Immature natural killer cell (primary cell): Measurements from ENCODE around the gene RAI14. TPM values are rescaled to one million over a fixed set of nuclear protein-coding genes. Genes with fewer than 3 reads are reported as not detected.

ENCODE experiments used
- DNase-seq, 3 donors: peaks; one replicate each; pipeline ENCODE4 v3.0.0; 2022; ENCODE audit warnings: mixed read lengths in 1 of 3
- H3K27ac Mint-ChIP-seq, 6 donors: one replicate each; pipeline ENCODE4 v1.8.0; 2020; ENCODE audit warnings: mixed read lengths in 6 of 6, mild to moderate bottlenecking in 5 of 6, inconsistent platforms in 4 of 6, moderate library complexity in 3 of 6
- H3K27me3 Mint-ChIP-seq, 3 donors: one replicate each; pipeline ENCODE4 v1.8.0; 2020 to 2021; ENCODE audit warnings: low read depth in 3 of 3, mild to moderate bottlenecking in 3 of 3, mixed read lengths in 3 of 3, moderate library complexity in 3 of 3, inconsistent platforms in 1 of 3
- H3K36me3 Mint-ChIP-seq, 3 donors: one replicate each; pipeline ENCODE4 v1.8.0; 2020; ENCODE audit warnings: mixed read lengths in 3 of 3, inconsistent platforms in 2 of 3, mild to moderate bottlenecking in 2 of 3
- H3K4me1 Mint-ChIP-seq, 2 donors: one replicate each; pipeline ENCODE4 v1.8.0; 2020; ENCODE audit warnings: inconsistent platforms in 2 of 2, mild to moderate bottlenecking in 2 of 2, mixed read lengths in 2 of 2, moderate library complexity in 1 of 2
- H3K4me3 Mint-ChIP-seq, 5 donors: one replicate each; pipeline ENCODE4 v1.8.0; 2020; ENCODE audit warnings: mild to moderate bottlenecking in 5 of 5, mixed read lengths in 5 of 5, inconsistent platforms in 3 of 5, moderate library complexity in 3 of 5
- H3K9me3 Mint-ChIP-seq, 6 donors: one replicate each; pipeline ENCODE4 v1.8.0; 2020; ENCODE audit warnings: mild to moderate bottlenecking in 6 of 6, mixed read lengths in 6 of 6, inconsistent platforms in 4 of 6, moderate library complexity in 3 of 6
- polyA plus RNA-seq, 3 donors: library from polyadenylated mRNA; unstranded; fragments of 300-500 nt; fragmentation: Illumina TruSeq; gene quantifications; one replicate each; pipeline ENCODE4 v1.2.3, GENCODE V29; 2021

The RAI14 gene
- 1 to 10 TPM in 1 of 3 donors, under 1 TPM in 1, not detected in 1; 0.97 to 6.6 TPM for polyA plus RNA-seq

DNA sequence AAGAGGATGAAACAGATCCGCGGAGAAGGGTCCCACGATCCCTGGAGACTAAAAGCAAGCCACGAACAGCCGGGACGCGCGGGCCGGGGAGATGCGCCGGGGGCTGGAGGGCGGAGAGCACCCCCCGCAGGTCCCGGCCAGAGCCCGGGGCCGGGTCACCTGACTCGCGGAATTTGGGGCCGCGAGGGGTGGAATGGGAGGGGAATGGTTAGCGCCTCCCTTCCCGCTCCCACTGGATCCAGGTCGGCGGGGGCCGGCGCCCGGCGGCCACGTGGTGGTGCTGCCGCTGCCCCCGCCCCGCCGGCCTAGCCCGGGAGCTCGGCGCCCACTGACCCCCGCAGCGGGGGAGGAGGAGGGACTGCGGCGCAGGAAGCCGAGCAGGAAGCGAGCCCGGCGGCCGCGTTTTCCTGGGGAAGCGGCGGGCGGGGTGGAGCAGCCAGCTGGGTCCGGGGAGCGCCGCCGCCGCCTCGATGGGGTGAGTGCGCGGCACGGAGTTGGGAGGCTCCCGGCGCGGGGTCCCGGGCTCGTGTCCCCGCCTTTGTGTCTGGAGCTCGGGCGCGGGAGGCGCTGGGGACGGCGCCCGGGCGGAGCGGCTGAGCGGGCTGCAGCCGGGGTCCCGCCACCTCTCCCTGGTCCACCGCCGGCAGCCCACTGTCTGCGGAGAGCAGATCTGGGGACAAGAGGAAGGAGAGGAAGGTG, at the start of gene RAI14:
Gene RAI14, plus strand, starts transcription at position 328 of the 699 bp plus-strand sequence. CDS start 30,592 bp downstream, outside the sequence.
- peak in 2 of 3 donors; percentile 36 to 39 for DNase-seq
- Mint-ChIP-seq H3K27ac (peak within 1 kb of the TSS in 4 of 6 donors; percentile 43 to 92 (median 86)), H3K9me3 (no peaks in the 10 kb centered on the region), H3K36me3 (no peaks in the 10 kb centered on the region), H3K4me3 (peak within 1 kb of the TSS; percentile 91 to 97 (median 93)), H3K27me3 (peaks cover 2 to 30% (median 13%) of the 10 kb centered on the region in 3 donors), H3K4me1 (peaks cover 19 to 28% of the 10 kb centered on the region in 2 donors)

DNA sequence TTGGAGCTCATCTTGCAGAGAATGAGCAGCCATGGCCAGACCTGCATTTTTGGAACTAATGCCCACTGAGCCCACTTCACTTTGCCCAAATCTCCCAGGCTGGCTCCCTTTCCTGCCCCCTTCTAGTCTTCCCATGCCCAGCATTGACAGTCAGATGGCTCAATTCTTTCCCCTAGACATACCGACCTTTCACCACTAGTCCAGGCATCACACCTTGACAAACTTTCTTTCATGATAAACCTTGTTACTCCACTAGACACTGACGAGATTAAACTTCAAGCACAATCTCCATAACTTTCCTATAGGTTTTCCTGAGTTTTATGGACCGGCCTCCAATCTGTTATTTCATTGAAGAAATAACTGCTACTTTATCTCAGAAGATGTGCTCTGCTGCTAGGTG, 47.8 kb upstream of the RAI14 start:
- peaks cover 0 to 5% of the 10 kb centered on the region in 2 donors for H3K4me1 Mint-ChIP-seq
- no peaks in the 10 kb centered on the region for H3K9me3 Mint-ChIP-seq
- H3K4me3 Mint-ChIP-seq: no peak overlapping the region
- H3K27ac Mint-ChIP-seq: no peak overlapping the region
- H3K36me3 Mint-ChIP-seq: no peaks in the 10 kb centered on the region
- no peak for DNase-seq
- H3K27me3 Mint-ChIP-seq: peaks cover 0 to 8% (median 3%) of the 10 kb centered on the region in 3 donors

DNA sequence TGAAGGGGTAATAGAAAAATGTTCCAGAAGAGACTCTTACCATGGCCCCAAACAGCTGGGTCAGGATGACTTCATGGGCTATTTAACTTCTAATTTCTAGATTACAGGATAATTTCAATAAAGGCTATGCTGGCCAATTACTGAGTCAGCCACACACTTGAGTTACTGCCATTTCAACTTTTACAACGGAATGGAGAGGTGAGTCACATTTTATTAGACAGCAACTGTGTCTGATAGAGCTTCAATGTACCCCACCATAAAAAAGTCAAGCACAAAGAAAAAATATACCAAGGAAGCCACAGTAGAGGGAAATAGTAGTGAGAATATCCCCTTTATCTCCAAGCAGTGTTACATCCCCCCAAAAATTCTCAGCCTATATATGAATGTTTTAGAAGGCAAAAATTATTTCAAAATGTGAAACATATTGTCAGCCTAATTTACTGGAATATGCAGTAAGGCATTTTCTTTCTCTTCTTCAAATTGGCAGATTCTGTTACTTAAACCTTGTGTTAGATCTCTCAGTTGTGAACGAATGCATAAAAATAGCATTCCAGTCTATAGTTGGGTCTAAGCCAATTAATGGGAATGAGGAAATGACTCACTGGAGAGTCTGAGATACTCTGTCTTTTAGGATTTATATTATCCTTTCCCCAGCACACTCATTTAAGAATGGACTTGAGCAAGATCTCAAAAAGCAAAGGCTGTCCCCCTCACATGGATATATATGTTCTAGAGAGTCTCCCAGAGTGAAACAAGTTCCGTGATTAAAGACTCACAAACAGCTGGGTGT, 47.1 kb upstream of the RAI14 start:
- Mint-ChIP-seq H3K4me1 (peaks cover 0 to 5% of the 10 kb centered on the region in 2 donors), H3K9me3 (no peaks in the 10 kb centered on the region), H3K27me3 (peaks cover 0 to 8% (median 3%) of the 10 kb centered on the region in 3 donors), H3K36me3 (no peaks in the 10 kb centered on the region), H3K4me3 (no peak overlapping the region), H3K27ac (no peak overlapping the region)
- no peak for DNase-seq

DNA sequence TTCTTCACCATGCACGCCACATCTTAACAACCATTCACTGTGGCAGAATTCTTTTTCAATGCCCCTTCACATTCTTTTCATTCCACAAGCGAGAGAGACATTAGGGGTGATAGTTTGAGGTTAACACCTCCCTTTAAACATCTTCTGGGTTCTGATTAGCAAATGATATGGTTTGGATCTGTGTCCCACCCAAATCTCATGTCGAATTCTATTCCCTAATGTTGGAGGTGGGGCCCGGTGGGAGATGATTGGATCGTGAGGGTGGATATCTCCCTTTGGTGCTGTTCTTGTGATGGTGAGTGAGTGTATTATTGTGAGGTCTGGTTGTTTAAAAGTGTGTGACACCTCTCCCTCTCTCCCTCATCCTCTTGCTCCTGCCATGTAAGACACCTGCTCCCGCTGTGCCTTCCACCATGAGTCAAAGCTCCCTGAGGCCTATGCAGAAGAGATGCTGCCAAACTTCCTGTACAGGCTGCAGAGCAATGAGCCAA, 46.1 kb upstream of the RAI14 start:
- Mint-ChIP-seq H3K4me3 (no peak overlapping the region), H3K27ac (no peak overlapping the region), H3K4me1 (no peaks in the 10 kb centered on the region), H3K27me3 (peaks cover 0 to 8% (median 3%) of the 10 kb centered on the region in 3 donors), H3K36me3 (no peaks in the 10 kb centered on the region), H3K9me3 (no peaks in the 10 kb centered on the region)
- DNase-seq: no peak

DNA sequence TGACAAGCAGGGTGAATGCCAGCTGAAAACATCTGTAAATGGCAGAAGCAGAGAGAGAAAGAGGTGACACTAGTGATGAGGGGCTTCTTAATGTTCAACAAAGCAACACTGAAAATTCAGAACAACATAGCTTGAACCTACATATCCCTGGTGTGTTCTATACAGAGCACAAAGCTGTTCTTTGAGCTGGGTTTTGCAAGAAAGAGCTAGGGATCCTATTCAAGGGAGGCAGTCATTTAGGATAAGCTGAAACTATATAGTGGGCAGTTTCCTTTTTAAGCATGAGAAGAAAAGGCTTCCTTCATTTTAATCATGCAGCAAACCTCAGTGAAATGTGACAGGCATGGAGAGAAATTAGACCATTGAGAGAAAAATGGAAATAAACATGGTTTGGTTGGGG, 45.6 kb upstream of the RAI14 start:
- peaks cover 0 to 8% (median 3%) of the 10 kb centered on the region in 3 donors for H3K27me3 Mint-ChIP-seq
- no peak overlapping the region for H3K4me3 Mint-ChIP-seq
- DNase-seq: no peak
- no peaks in the 10 kb centered on the region for H3K36me3 Mint-ChIP-seq
- no peaks in the 10 kb centered on the region for H3K4me1 Mint-ChIP-seq
- H3K9me3 Mint-ChIP-seq: no peaks in the 10 kb centered on the region
- H3K27ac Mint-ChIP-seq: peak overlapping the region in 1 of 6 donors; percentile 7

DNA sequence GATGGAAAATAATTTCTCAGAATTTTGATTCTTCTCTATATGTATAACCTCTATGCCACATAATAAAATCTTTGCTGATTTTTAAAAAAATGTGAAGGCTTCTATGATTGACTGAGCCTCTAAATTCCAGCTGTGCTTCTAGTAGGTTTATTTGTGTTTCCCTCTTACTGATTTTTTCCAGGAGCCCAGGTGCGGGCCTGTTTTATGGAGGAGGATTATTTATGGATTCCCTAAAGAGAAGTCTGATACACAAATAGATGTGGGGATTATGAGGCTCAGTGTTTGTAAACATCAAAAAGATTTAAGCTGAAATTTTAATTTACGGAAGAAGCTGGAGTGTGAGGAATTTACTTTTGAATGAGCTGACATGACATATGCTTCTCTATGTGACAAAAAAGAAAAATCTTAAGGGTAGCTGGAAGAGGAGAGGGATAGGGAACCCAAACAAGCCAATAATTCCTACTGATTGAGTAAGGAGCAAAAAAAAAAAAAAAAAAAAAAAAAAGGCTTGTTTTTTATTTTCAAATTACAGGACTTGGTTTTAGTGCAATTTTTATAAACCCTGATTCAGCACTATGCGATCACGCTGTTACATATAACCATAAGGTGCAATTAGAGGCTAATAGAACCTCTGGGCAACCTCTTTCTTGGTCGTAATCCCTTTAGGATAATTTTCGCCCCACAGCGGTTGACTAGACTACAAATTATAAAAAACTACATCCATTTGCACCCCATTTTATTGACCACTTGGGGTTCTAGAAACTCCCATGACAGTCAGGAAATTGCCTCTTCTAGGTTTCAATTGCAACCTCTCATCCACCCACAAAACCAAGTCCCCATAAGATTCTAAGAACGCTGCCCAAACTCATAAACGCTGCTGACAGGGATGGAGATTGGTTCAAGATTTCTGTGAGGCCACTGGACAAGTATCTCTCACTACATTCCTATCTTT, 44.4 kb upstream of the RAI14 start:
- H3K27me3 Mint-ChIP-seq: peaks cover 0 to 10% (median 3%) of the 10 kb centered on the region in 3 donors
- H3K4me1 Mint-ChIP-seq: no peaks in the 10 kb centered on the region
- no peaks in the 10 kb centered on the region for H3K9me3 Mint-ChIP-seq
- H3K27ac Mint-ChIP-seq: no peak overlapping the region
- H3K4me3 Mint-ChIP-seq: no peak overlapping the region
- H3K36me3 Mint-ChIP-seq: no peaks in the 10 kb centered on the region
- DNase-seq: no peak

DNA sequence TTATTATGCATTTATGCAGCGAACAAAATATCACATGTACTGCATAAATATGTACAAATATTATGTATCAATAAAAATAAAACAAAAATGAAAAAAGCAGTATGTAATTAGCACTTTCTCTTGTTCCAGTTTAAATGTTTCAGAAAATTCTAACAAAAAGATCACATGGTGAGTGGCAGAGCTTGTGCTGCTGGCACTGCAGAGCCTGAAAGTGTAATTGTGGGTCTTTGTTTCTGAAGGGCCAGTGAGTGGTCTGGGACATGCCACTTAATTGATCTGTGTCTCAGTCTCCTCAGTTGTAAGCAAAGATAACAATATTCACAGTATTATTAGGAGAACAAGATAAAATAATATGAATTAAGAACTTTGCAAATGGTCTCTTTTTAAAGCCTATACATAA, 39.5 kb upstream of the RAI14 start:
- no peak for DNase-seq
- Mint-ChIP-seq H3K4me3 (no peak overlapping the region), H3K27ac (no peak overlapping the region), H3K27me3 (peaks cover 0 to 6% (median 0%) of the 10 kb centered on the region in 3 donors), H3K4me1 (no peaks in the 10 kb centered on the region), H3K36me3 (no peaks in the 10 kb centered on the region), H3K9me3 (no peaks in the 10 kb centered on the region)

DNA sequence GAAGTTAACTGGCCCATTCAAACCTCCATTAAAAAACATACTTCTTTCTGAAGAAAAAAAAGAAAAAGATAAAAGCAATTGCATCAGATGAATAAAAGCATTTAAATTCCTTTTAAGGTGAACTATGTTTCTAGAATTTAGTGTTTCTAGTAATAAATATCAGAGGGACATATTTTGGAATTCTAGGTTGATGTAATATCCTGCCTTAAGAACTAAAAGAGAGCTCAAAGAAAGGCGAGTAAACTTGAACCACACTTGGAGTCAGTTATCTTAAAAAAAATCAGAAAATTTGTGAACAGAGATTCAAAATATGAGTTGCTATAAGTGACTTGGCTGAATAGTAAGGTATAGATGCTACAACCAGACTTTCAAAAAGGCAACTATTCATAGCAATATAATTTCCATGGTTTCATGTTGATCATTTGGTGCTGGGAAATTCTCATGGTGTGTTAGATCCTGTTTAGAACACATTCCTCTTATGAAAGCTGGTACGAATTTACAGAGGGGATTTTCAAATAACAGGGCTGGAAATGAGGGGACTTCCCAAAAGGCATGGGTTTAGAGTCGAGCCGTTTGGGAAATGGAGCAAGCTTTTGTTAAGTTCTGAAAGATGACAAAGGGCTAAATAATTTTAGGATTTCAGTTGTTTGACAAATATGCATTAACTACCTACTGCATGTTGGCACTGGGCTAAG, 37.6 kb upstream of the RAI14 start:
- Mint-ChIP-seq H3K27ac (no peak overlapping the region), H3K9me3 (no peaks in the 10 kb centered on the region), H3K27me3 (peaks cover 0 to 3% (median 0%) of the 10 kb centered on the region in 3 donors), H3K36me3 (no peaks in the 10 kb centered on the region), H3K4me3 (no peak overlapping the region), H3K4me1 (no peaks in the 10 kb centered on the region)
- no peak for DNase-seq

DNA sequence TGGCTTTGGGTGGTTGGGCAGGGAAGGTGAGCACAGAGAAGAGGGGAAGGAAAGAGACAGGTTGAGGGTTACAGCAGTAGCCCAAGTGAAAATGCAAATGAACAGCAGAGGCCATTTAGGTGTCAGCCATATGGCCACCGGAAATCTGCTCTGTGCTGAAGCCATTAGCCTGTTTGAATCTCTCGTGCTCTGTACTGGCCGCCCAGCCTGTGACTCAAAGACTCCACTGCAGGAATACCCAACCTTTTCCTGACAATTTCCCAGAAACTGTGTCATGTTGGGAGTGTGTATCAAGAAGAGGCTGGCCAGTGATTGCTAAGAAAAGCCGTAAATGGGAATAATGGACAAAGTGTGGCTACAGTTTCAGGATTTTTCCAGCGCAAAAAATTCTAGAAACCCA, 35.9 kb upstream of the RAI14 start:
- no peak overlapping the region for H3K4me3 Mint-ChIP-seq
- no peaks in the 10 kb centered on the region for H3K9me3 Mint-ChIP-seq
- H3K27me3 Mint-ChIP-seq: peaks cover 0 to 3% (median 1%) of the 10 kb centered on the region in 3 donors
- H3K36me3 Mint-ChIP-seq: no peaks in the 10 kb centered on the region
- no peak for DNase-seq
- no peak overlapping the region for H3K27ac Mint-ChIP-seq
- H3K4me1 Mint-ChIP-seq: no peaks in the 10 kb centered on the region

DNA sequence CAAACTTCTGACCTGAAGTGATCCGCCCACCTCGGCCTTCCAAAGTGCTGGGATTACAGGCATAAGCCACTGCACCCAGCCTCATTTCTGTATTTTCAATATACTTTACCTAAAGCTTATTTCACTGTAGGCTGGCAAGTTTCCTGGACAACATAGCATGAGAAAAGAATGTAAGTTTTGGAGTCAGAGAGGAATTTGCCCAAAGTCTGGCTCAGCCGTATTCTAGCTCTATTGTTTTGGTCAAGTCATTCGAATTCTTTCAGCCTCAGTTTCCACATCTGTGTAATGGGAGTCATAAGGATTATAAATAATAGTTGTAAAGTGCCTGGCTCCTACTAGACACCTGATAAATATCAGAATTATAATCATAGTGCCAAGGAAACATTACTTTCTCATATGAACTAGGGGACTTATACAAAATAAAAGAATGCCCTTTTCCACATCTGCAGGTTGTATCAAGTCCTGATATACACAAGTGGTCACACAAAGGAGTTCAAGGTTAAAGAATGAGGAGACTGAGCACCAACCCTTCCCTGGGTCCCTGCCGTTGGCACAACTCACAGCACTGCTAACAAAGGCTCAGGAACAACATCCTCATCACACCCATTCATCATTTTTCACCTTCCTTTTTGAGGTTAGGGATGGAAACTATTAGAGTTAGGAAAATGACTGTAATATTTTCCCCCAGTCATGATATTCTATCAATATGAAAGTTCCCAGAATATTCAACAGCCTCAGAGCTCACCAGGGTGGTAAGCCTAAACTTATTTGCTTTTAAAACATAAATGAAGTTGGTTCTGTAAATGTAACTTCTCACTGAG, 34.6 kb upstream of the RAI14 start:
- H3K4me1 Mint-ChIP-seq: no peaks in the 10 kb centered on the region

DNA sequence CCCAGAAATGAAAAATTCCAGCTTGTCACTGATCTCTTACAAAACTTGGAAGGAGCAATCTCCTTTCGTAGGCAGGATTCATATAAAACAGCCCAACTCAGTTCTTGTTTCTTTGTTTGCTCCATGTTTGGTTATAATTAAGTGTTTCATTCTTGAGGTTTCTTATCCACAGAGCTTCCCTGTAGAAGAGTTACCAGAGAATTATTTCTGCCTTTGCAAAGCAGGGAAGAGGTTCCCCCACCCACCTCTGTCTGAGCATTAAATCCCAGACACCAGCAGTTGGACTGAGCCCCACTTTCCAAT, 34.1 kb upstream of the RAI14 start:
- H3K4me3 Mint-ChIP-seq: no peak overlapping the region
- no peaks in the 10 kb centered on the region for H3K36me3 Mint-ChIP-seq
- no peaks in the 10 kb centered on the region for H3K9me3 Mint-ChIP-seq
- DNase-seq: no peak
- H3K27ac Mint-ChIP-seq: no peak overlapping the region
- no peaks in the 10 kb centered on the region for H3K4me1 Mint-ChIP-seq
- H3K27me3 Mint-ChIP-seq: peaks cover 0 to 1% (median 0%) of the 10 kb centered on the region in 3 donors

More for the DNA sequence above, 34.6 kb upstream of the RAI14 start:
- no peak overlapping the region for H3K27ac Mint-ChIP-seq
- H3K36me3 Mint-ChIP-seq: no peaks in the 10 kb centered on the region
- no peak for DNase-seq
- peaks cover 0 to 1% (median 0%) of the 10 kb centered on the region in 3 donors for H3K27me3 Mint-ChIP-seq
- no peak overlapping the region for H3K4me3 Mint-ChIP-seq
- no peaks in the 10 kb centered on the region for H3K9me3 Mint-ChIP-seq

DNA sequence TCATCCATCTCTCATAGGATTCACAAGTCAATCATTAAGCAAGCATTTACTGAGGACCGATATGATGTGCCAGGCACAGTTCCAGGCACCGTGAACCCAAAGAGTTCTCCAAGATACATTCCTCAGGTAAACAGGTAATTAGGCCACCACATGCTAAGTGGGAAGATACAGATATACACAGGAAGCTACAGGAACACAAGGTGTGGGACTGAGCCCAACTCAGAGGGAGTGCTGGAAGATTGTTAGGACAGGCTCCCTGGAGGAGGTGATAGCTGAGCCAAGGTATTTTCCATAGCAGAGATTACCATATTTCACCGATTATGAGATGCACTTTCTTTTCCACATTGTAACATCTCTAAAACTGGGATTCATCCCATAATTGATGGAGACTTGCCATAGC, 31.4 kb upstream of the RAI14 start:
- H3K27me3 Mint-ChIP-seq: peaks cover 0 to 1% (median 0%) of the 10 kb centered on the region in 3 donors

More for the DNA sequence above, 31.4 kb upstream of the RAI14 start:
- no peak for DNase-seq
- Mint-ChIP-seq H3K4me3 (no peak overlapping the region), H3K4me1 (no peaks in the 10 kb centered on the region), H3K9me3 (peaks cover 0 to 2% (median 0%) of the 10 kb centered on the region in 6 donors), H3K27ac (no peak overlapping the region), H3K36me3 (no peaks in the 10 kb centered on the region)
